CD4-positive, alpha-beta T cell treated with Interferon alpha-2 for 1 hour (primary cell): ENCODE data around the gene P2RY11.

Experiments
- DNase-seq, 2 donors: peaks; one replicate each; pipeline ENCODE4 v3.0.0-alpha.2; 2020 to 2022

The P2RY11 gene

DNA sequence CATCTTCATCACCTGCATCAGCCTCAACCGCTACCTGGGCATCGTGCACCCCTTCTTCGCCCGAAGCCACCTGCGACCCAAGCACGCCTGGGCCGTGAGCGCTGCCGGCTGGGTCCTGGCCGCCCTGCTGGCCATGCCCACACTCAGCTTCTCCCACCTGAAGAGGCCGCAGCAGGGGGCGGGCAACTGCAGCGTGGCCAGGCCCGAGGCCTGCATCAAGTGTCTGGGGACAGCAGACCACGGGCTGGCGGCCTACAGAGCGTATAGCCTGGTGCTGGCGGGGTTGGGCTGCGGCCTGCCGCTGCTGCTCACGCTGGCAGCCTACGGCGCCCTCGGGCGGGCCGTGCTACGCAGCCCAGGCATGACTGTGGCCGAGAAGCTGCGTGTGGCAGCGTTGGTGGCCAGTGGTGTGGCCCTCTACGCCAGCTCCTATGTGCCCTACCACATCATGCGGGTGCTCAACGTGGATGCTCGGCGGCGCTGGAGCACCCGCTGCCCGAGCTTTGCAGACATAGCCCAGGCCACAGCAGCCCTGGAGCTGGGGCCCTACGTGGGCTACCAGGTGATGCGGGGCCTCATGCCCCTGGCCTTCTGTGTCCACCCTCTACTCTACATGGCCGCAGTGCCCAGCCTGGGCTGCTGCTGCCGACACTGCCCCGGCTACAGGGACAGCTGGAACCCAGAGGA lies 2.6 kb downstream of the P2RY11 start:
- DNase-seq, result no peak

DNA sequence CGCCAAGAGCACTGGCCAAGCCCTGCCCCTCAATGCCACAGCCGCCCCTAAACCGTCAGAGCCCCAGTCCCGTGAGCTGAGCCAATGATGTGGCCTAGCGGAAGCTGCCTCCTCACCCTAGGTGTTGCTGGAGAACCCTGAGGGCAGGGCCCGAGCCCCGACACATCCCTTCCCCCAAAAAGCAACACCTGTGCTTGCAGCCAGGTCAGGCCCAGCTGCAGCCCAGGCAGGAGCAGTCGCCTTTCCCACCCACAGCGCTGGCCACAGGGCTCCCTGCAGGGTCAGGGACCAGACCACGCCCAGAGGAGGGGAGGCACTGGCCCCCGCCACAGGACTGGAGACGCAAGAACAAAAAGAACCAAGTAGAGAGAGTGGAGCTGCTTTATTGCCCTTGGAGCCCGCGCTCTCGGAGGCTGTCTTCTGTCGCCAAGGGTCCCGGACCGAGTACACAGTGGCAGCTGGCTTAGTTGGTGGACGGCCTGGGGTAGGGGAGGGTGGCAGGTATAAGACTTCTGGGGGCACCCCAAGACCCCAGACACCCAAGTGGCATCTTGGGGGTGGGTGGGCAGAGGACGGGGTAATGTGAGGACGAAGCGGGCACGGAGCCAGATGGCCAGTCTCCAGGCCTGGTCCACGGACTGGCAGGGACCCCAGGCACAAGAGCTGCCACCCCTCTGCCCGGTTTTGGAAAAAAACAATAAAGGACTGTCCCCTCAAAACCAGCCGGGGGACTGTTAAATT lies 3.3 kb downstream of the P2RY11 start:
- DNase-seq, result no peak

GRCh38 chr19:10115392-10116084 lies 4.0 kb downstream of the P2RY11 start:
- DNase-seq, result no peak

DNA sequence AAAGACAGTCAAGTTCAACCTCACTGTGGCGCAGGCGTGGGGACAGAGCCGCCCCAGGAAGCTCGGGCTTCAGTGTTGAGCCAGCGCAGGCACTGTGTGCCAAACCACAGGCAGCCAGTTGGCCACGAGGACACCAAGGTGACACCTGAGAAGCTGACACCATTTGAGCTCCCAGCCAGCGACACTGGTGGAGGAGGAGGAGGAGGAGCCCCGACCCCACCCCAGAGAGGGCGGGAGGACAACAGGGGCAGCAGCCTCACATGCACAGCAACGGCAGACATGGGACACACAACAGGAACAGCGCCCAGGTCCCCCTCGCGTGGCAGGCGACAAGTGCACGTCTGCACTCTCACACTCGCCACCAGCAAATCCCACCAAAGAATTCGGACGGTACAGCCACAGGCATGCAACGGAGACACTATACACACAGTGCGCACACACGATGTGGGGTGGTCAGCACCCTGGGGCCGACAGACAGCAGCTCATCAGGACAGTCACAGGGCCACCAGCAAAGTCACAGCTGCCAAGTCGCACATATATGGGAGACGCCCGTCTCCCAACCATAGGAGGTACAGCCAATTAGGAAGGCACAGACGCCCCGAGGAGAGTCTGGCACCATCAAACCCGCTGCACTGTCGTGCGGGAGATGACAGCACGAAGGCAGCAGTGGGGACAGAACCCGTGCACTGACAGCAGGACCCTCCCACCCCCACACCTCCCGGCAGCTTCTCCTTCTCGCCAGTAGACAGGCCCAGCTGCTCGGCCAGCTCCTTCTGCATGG lies 4.8 kb downstream of the P2RY11 start:
- DNase-seq, result no peak

DNA sequence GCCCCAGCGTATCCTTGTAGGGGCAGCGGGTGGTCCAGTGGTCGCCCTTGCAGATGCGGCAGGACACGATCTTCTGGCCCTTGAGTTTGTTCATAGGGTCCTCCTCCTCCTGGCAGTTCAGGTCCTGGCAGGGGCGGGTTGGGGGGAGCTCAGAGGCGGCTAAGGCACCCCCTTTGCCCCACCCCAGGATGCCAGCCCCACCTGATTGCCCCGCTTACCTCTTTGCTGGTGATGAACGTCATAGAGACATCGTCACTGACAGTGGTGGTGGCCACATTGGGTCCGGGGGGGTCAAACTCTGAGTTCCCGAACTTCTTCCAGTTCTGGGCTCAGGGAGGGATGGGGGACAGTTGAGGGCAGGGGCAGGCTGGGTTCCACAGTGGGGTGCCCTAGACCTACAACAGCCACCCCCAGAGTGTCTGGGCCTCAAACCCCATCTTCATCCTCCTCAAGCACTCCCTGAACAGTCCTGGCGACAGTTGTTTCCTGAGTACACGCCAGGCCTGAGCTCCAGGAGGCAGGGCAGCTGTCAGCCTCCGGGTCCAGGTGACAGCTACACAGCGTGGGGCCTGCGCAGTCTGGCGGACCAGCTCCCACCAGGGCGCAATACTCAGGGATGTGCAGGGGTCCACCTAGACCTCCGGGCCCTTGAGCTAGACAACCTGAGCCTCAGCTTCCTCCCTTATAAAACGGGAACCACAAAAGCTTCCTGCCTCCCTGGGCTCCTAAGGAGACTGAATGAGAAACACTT lies 5.5 kb downstream of the P2RY11 start:
- DNase-seq, result no peak

- DNase-seq, result no peak
These were observed 7.5 kb downstream of the P2RY11 start for GRCh38 chr19:10118960-10119359.

DNA sequence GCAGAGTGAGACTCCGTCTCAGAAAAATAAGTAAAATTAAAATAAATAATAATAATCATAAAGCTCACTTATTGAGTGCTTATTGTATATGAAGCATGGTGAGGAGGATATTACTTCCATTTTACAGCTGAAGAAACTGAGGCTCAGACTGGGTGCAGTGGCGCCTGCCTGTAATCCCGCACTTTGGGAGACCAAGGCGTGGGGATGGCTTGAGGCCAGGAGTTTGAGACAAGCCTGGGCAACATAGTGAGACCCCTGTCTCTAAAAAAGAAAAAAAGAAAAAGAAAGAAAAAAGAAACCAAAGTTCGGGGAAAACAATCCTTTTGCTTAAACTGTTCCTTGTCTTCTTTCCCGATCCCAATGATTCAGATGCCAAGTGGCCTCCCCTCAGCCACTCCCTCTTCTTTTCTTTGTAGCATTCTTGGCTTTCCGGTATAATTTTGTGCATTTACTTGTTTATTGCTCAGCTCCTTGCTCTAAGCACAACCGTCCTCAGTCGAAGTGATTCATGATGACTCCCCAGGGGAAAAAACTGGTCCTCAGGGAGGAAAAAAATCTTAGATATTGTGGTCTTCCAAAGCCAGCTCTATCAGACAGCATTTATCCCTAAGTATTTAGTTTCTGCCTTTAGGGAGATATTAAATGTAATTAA lies 9.2 kb downstream of the P2RY11 start:
- no peak for DNase-seq

GRCh38 chr19:10122045-10122444 lies 10.6 kb downstream of the P2RY11 start:
- DNase-seq, result no peak

- no peak for DNase-seq
These were observed 12.9 kb downstream of the P2RY11 start for GRCh38 chr19:10124429-10124828.

- no peak for DNase-seq
These were observed 14.7 kb downstream of the P2RY11 start for GRCh38 chr19:10126213-10126639.

DNA sequence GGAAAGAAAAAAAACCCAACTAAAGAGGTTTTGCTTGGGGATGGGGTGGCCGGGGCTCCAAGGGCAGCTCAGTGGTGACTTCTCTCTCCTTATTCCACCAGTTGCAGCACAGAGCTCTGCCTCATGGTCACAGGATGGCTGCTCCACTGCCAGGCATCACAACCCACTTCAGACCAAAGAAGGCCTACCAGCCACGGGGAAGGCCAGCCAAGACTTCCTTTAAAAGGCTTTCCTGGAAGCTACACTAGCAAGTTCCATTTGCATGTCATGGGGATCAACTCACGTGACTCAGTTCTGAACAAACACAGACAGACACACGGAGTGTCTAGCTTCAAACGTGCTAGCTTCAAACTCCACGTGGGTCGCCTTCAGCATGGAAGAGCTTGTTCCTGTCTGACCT lies 21.4 kb downstream of the P2RY11 start:
- DNase-seq, result no peak

DNA sequence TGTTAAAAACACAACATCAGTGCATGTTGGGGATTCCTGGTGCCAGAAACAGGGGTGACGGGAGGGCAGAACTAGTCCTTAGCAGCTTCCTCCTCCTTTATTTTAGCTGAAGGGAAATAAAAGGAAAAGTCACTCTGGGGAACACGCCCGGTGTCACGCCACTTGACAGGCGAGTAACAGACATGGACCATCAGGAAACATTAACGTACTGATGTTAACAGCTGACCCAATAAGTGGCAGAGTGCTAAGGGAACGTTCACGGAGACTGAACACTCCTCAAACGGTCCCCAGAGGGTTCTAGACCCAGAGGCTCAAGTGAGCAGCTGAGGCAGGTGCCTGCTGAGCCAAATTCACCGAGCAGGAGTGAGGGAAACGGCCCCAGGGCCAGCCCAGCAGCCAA lies 22.1 kb downstream of the P2RY11 start:
- no peak for DNase-seq

- DNase-seq, result no peak
These were observed 22.5 kb downstream of the P2RY11 start for GRCh38 chr19:10134040-10134439.

DNA sequence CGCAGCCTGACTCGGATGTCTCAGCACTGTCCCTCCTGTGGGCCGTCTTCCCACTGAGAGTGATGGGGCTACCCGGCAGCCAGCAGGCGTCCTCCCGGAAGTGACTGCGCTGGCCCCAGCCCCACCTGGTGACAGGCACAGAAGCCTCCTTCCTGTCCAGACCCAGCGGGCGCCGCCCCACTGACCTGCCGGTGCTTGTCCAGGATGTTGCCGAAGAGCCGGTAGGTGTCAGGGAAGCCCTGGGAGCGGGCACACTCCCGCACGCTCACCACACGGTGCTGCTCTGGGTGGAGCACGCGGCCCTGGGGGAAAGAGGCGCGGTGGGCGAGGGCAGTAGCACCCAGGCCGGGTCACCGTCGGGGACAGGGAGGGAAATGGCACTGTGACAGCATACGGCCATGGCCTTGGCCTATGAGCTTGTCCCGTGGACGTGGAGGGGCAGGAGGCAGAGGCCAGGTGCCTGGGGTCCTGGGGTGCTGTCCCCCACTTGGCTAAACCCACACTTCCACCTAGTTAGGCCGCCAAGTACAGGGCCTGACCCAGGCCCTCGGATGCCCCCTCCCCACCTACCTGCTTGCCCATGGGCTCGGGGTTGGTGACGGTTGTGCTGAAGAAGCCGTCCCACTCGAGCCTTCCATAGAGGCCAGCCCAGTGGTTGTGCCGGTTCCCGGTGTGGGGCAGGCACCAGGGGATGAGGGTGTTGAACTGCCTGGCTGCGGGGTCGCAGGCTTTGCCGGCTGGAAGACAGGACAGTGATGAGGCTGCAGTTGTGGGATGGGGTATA lies 24.2 kb downstream of the P2RY11 start:
- DNase-seq, result no peak

DNA sequence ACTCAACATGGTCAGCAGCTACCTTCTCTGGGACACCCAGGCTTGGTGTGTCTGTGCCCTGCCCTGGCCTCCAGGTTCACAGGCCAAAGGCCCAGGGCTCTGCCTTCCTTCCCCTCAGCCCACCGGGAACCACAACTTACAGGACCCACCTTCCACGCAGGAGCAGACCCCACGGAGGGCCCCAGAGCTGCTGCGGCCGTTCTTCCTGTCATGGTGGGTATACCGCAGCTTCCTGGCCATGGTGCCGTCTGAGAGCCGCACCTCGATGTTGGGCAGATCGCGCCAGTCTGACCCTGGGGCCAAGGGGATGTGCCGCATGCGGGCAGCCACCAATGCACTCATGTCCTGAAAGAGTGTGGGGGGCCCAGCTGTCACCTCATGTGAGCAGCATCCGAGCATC lies 25.4 kb downstream of the P2RY11 start:
- DNase-seq, result no peak

- DNase-seq, result no peak
These were observed 26.5 kb downstream of the P2RY11 start for GRCh38 chr19:10137751-10138682.

DNA sequence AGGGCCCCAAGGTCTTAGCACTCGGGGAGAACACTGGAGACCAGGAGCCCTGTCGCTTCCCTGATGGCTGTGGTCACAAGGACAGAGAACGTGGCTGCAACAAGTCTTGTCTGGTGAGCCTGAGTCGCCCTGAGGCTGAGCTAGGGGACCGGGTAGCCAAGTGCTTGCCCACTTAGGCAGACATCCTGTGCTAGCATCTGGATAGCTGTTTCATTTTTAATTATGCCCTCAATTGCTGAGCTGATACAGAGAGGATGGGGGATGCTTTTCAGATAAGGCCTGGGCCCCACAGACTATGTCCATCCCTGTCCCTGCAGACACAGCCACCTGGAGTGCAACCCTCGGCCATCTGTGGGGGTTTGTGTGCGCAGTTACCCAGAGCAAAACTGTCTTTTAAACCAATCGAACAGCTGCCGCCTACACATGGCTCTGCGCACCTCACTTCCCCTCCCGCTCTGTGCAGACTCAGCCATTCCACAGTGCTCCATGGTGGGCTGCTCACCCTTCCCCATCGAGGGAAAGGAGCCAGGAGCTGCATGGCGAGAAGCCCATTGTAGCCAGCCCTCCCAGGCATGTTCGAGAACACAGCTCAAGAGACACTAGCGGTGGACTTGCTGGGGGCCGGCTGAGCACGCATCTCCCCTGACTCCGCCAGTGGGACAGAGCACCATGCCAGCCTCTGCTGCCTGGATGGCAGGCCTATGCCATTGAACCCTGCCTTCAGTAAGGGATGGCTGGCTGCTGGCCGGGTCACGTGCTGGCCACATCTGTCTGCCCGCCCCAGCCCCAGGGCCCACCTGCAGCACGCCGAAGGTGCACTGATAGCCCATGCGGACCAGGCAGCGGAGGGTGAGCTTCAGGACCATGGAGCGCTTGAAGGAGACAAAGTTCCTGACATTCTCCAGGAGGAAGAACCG lies 27.6 kb downstream of the P2RY11 start:
- no peak for DNase-seq

DNA sequence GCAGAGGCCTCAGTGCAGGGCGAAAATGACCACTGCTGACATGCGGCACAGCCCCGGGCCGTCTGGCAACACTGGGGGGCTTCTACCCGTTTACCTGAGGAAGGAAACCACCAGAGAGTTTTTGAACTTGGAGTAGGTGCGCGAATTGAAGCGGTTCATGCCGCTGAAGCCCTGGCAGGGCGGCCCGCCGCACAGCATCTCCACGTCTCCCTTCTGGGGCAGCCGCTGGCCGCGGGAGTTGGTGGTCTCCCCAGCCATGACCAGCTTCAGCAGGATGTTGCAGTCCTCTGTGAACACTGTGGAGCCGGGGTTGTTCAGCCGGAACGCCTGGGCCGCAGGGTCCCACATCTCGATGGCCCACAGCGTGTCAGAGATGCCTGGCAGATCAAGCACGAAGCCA lies 28.5 kb downstream of the P2RY11 start:
- DNase-seq, result no peak

GRCh38 chr19:10141479-10141878 lies 30.0 kb downstream of the P2RY11 start:
- no peak for DNase-seq
